A172 (cell line): Measurements from ENCODE around the gene CCDC136. TPM values are rescaled to one million over a fixed set of nuclear protein-coding genes. Genes with fewer than 3 reads are reported as not detected.

Source experiments
- DNase-seq: peaks from one replicate; pipeline ENCODE4 v3.0.0-alpha.2; 2015; ENCODE audit warnings: low spot score
- total RNA-seq: library from RNA; depleted of rRNA; stranded (reverse); fragments of >200 nt; shearing (Covaris generic); gene quantifications from 2 replicates; pipeline ENCODE4 v1.2.3, GENCODE V29; 2014; rRNA removed

Gene CCDC136
- total RNA-seq, 1 experiment from 2014 or later, result 7.0 TPM

- peak; percentile 93 for DNase-seq
Observed at GRCh38 chr7:128862571-128863432, 71.0 kb downstream of the CCDC136 start, which contains the start of gene ATP6V1F. Gene ATP6V1F (plus strand): TSS chr7:128862856. CDS start chr7:128862905, 49 bp downstream.

- DNase-seq, result peak; percentile 59
Observed at GRCh38 chr7:128863433-128863989, 71.7 kb downstream of the CCDC136 start.

- no peak for DNase-seq
Observed at GRCh38 chr7:128865303-128865702, 73.5 kb downstream of the CCDC136 start.

GRCh38 chr7:128865996-128866877 lies 74.5 kb downstream of the CCDC136 start:
- no peak for DNase-seq

- DNase-seq, result no peak
Observed at GRCh38 chr7:128867241-128867640, 75.5 kb downstream of the CCDC136 start.

GRCh38 chr7:128867842-128868623 lies 76.3 kb downstream of the CCDC136 start:
- DNase-seq, result no peak

- DNase-seq, result no peak
Observed at GRCh38 chr7:128868624-128869137, 76.9 kb downstream of the CCDC136 start.

- DNase-seq, result no peak
Observed at GRCh38 chr7:128869138-128869943, 77.6 kb downstream of the CCDC136 start.

- DNase-seq, result no peak
Observed at GRCh38 chr7:128869944-128870285, 78.1 kb downstream of the CCDC136 start.

GRCh38 chr7:128871050-128871449 lies 79.3 kb downstream of the CCDC136 start:
- no peak for DNase-seq

Other genes with a start within 250 kb of the CCDC136 start
- gene GARIN1A, start 119.7 kb upstream of the CCDC136 start, total RNA-seq, result not detected in 2 replicates
- gene CALU, start 52.6 kb upstream of the CCDC136 start, total RNA-seq, result 420 and 457 TPM in 2 replicates
- not detected in 2 replicates for gene OPN1SW, start 16.2 kb upstream of the CCDC136 start, total RNA-seq
- 23.1 and 33.3 TPM in 2 replicates for gene FLNC, start 38.4 kb downstream of the CCDC136 start, total RNA-seq
- 157 and 171 TPM in 2 replicates for gene ATP6V1F, start 70.9 kb downstream of the CCDC136 start, total RNA-seq
- gene KCP, start 118.7 kb downstream of the CCDC136 start, total RNA-seq, result 0.21 and 0.26 TPM in 2 replicates
- gene IRF5, start 146.0 kb downstream of the CCDC136 start, total RNA-seq, result 17.4 and 20.8 TPM in 2 replicates